ENCODE data around the gene CEBPB.

The CEBPB gene

DNA sequence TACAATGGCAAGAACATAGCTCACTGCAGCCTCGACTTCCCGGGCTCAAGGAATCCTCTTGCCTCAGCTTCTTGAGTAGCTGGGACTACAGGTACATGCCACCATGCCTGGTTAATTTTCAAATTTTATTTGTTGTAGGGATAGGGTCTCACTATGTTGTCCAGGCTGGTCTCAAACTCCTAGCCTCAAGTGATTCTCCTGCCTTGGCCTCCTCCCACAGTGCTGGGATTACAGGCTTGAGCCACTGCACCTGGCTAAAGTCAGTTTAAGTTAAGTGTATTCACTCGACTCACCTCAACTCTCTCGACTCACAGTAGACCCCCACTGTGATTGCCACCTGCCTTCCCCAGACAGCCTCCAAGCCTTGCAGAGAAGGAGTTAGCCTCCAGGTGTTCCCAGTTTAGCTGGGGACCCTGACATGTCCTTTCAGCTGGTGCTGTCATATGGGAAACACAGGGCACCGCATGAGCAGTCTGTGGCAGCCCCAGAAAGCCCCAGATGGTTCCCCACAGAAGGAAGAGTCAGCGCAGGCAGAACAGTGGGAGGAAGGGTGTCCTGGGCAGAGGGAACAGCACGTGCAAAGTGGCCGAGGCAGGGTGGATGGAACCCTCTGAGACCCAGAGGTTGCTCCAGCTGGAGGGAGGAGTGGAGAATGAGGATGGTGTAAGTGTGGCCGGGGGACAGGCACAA lies 40.4 kb downstream of the CEBPB start:
- DNase-seq, result no peak

DNA sequence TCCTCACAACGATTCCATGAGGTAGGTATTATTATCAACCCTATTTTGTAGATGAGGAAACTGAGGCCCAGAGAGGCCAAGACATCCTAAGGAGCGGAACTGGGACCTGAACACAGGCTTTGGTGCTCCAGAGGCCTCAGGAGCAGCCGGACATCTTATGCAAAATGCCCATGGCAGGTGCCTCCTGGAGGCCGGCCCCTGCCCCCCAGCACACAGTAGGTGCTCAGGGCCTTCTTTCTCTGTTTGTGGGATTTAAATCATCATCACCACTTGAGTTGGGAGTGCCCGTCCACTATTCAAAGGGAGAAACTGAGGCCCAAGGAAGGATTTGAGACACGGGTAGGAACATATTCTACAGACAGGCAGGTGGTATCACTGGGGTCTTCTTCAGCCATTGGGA lies 41.2 kb downstream of the CEBPB start:
- no peak for DNase-seq

DNA sequence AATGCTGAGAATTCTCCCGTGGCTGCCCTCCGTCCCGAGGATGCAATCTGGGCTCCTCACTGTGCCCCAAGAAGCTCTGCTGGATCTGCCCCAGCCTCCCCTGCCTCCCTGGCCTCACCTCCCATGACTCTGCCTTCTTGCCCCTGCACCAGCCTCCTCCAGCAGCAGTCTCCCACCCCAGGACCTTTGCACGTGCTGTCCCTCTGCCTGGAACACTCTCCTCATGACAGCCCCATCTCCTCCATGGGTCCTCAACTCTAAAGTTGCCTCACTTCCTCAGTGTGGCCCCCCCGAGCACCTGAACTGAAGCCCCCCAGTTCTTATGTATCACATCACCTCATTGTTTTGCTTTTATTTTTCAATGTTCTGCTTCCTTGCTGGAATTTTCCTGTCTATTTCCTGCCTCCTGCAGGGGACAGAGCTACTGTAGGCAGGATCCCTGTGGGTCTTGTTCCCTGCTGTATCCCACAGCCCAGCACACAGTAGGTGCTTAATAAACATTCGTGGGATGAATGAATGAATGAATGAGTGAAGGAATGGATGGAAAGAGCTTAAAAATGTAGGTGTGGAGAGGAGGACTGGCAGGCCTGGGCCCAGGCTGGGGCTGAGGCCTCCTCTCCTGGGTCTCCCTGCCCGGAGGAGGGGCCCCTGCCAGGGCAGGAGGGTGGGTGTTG lies 42.2 kb downstream of the CEBPB start:
- no peak for DNase-seq

DNA sequence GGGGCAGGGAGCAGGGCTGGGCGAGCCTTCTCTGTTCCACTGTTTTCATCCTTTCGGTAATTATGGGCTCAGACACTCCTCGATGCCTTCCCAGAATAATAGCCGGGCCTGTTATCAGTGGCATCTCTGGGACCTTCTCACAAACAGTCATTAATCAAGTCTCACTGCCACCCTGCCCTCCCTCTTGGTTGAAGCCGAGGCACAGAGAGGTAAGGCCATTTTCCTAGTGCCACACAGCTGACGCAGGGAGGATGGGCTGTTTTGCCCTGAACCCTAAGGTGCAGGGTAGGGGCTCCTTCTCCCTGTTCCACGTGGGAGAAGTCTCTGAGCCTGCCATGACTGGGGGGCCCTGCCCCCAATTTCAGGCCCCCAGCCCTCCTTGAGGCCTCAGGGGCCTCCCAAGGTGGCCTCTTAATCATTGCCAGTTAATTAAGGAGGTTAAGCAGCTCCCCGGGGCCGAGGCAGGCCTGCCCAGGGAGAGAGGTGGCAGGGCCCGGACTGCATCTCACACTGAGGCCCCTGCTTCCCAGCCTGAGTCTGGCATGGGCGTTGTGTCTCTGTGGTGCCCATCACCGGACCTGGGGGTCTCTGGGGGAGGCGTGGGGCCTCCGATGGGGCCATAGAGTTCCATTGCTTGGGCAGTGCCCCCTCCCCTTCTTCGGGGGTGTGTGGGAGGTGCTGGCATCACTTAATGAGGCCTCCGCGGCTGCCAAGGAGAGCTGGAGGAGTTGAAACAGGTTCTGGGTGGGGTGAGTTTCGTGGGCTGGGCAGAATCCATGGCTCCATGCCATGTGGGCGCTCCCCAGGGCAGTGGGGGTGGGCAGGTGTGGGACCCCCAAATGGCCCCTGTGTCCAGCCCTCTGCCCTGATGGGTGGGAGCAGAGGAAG lies 42.9 kb downstream of the CEBPB start:
- DNase-seq, result no peak

DNA sequence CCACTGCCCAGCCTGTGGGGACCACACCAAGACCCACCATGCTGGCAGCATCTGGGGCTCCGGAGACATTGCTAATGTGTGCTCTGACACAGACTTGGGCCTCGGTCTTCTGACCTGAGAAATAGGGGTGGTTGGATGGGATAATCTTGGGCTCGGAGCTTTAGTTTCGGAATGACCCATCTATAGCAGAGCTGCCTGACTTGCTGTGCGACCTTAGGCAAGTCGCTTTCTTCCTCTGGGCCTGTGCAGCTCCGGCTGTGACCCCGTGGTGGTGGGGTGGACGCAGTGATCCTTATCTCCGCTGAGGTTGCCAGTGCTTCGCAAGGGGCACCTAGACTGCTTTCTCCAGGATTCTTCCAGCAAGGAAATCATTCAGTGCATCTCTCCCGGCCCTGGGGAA lies 43.7 kb downstream of the CEBPB start:
- DNase-seq, result no peak

DNA sequence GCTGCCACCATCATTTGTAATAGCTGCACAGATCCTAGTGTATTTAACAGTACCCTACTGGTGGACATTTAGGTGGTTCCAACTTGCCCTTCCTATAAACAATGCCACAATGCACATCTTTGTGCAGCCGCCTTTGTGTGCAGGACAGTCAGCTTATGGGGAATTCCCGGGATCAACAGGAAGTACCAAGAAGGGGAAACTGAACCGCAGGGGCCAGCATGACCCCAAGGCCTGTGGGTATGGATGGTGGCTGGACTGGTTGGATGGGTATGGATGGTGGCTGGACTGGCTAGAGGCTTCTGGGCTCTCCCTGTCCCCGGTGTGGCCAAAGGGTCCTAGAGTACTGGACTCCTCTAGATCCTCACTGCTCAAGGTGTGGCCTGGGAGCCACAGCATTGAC lies 46.7 kb downstream of the CEBPB start:
- DNase-seq, result no peak

DNA sequence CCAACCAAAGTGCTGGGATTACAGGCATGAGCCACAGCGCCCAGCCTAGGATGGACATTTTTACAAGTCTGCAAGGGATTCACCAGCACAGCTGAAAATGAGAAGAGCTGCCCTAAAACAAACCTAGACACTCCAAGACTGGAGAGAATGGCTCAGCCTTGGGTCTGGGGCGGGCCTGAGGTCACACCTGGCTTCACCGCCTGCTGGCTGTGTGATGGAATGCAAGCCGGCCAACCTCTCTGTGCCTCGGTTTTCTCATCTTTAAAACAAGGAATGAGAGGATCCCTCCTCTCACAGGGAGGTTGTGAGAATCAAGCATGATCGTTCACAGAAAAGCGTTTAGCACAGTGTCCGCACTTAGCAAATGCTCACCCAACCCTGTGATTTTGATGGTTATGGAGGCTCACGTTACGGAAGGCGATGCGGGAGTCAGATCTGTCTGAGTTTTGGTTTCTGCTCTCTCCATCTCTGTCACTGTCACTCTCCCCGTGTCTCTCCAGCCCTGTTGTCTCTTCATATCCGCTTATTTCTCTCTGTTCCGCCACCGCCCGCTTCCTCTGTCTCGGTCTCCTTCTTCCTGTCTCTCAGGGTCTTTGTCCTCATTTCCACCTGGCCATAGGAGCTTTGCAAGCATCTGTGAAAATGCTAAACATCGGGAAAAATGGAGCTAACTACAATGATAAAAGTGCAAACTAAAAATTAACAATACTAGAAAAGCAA lies 47.6 kb downstream of the CEBPB start:
- no peak for DNase-seq

DNA sequence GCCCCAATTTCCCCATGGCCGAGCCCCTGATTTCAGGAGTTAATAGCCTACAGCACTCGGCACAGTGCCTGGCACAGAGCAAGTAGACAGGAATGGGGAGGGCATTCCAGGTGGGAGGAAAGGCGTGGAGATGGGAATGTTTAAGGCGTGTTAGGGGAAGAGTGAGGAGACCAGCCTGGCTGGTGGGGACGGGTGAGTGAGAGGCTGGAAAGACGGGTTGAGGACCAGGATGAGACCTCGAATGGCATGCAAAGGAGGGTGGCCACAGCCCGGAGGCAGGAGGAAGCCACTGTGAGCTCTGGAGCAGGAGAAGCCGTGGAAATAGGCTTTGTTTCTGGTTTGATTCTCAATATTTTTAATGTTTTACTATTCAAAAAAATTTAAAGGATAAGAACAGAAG lies 49.5 kb downstream of the CEBPB start:
- no peak for DNase-seq

DNA sequence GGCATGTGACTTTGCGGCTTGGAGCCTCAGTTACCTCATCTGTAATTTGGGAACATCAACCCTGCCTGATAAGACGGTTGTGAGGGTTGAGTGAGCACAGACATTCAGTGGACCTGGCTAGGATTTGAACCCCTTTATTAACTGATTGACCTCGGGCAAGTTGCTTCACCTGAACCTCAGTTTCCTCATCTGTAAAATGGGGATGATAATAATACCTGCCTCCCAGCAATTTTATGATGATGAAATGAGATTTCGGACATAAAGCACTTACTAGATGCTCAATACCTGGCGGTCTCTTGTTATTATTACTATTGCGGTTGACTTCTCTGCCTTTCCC lies 51.5 kb downstream of the CEBPB start:
- DNase-seq, result no peak
